Stimulated activated CD8-positive, alpha-beta memory T cell treated with anti-CD3 and anti-CD28 coated beads, Interleukin-2, amount 100 ng/mL, for 48 hours (primary cell): Measurements from ENCODE around the gene IRF8.

Experiments used
- DNase-seq, 2 donors: peaks; one replicate each; pipeline ENCODE4 v3.0.0-alpha.2; 2020; ENCODE audit warnings: low read depth in 2 of 2

Gene IRF8

DNA sequence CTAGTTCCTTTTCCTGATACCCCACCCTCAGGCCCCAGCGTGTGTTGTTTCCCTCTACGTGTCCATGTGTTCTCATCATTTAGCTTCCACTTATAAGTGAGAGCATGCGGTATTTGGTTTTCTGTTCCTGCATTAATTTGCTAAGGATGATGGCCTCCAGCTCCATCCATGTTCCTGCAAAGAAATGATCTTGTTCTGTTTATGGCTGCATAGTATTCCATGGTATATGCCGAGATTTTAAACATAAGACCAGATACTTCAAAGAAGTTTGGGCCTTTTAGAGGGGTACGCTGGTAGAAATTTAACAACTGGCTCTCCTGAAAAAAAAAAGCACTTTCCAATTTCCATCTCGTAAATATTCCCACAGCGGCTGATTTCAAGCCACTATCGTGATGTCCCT is 59.8 kb downstream of the IRF8 start:
- no peak for DNase-seq

DNA sequence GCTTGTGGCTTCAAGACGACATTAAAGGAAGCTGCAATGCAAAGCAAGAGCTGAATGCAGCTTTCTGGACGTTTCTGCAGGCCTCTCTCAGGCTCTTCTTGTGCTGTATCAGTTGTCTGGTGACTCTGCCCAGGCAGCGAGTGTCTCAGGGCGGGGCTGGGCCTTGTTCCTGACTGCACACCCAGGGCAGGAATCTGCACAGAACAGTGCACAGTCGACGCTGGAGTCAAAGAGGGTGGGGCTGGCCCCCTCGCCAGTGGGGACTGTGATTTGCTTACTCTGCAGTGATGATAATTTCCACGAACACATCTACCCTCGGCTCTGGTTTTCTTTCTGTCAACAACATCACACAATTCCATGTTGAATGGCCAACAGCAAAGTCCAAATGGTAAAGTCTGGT is 60.7 kb downstream of the IRF8 start:
- DNase-seq, result no peak

DNA sequence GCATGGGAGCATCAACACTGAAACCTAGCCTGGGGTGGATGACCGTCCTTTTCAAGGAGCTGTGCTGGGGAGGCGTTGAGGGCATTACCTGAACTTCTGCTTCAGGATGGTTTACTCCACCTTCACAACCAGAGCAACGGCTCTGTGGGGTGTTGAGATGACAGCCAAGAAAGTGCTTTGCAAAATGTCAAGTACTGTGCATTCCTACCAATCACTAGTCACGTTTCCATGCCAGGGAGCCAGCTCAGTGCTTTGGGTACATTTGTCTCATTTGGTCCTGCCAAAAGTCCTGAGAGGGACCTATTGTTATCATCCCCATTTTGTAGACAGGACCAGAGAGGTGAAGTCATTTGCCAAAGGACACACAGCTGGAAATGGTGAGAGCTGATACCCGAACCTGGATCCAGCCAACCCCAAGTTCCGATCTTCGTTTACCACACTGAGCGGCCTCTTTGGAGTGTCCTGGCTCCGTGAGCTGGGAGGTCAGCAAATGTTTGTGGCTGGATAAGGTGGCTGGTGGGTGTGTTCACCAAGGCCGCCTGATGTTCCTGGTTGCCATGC is 61.6 kb downstream of the IRF8 start:
- no peak for DNase-seq

DNA sequence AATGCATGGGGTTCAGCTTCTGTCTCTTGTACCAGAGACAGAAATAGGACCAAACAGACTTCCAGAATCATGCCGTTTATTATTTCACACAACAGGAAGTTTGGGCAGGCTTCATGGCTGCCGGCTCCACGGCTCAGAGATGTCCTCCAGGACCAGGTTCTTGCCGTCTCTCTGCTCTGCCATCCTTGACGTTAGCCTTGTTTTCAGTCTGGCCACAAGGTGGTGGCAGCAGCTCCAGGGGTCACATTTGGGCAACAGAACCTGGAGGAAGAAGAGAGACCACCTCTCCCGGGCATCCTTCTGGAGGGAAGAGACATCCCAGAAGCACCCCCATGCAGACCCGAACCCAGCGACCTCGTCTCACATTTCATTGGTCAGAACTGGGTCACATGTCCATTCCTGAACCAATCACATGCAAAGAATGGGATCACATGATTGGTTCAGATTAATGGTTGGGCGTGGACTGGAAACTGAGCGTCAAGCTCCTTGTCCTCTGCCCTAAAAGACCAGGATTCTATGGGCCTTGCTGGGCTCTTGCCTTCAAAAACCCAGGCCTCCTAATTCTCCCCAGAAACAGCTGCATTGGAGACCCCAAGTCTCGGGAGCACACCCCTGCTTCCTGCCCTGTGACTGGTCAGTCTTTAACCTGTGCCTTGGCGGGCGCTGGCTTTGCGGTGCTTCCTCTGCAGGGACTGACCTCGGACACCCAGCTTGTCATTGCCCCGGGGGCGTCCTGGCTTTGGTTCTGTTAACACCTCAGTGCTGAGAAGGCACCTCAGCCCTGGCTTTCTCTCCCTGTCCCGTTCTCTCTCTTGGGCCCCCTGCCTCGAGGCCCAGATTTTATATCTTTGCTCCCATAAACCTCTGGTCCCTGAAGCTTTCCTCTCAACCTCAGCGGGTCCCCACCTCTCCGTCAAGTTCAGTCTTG is 63.3 kb downstream of the IRF8 start:
- no peak for DNase-seq

DNA sequence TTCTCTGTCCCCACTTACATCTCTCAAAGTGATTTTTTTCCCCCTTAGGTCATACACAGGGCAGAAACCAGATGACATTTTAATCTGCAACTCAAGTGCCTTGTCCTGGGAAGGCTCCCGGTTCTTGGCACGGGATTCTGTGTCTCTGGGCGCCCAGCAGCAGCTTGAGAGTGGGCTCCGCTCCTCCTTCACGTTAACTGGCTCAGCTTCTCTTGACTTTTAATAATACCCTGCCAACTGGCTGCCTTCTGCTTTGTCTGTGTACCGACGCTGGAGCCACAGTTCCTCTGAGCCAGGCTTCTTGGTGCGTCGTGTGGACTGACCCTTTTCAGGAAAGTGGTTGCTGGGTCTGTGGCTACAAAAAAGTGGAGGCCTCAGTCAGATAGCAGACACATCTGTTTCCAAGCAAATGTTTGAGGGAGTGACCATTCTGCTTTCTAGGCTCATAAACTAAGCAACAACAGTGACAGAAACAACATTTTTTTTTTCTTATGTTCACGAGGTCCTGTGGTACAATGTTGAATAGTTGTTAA is 64.9 kb downstream of the IRF8 start:
- no peak for DNase-seq

DNA sequence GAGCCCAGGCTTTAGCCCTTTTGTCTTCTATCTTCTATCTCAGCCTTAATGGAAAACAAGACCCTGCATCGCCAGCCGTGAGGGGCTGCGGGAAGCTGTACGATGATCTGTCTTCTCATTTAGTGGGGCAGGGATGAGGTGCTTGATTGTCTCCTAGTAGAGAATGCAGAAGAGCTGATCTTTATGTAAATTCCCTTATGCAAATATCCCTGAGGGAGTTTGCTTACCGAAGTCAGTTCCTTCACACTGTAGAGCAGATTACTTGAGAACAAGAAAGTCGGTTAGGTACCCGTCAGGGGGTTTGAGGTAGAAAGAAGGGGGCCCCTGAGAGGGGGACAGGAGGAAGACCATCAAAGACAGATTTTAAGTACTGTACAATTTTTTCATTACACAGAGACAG is 66.2 kb downstream of the IRF8 start:
- DNase-seq, result no peak

DNA sequence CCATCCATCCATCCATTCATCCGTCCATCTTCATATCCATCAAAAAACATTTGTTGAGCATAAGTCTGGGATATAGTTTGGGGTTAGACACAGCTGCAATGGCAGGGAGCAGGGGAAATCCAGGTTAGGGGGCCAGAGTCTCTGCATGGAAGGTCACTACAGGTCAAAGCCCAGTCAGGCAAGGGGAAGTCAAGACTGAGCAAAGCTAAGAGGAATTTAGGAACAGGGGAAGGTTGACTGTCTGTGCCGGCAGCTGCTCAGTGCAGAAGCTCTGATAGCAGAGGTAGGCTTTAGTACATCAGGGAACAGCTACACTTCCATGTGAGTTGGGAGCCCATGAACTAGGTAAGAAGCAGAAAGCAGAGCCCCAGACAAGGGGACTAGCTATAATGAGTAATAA is 68.1 kb downstream of the IRF8 start:
- no peak for DNase-seq

DNA sequence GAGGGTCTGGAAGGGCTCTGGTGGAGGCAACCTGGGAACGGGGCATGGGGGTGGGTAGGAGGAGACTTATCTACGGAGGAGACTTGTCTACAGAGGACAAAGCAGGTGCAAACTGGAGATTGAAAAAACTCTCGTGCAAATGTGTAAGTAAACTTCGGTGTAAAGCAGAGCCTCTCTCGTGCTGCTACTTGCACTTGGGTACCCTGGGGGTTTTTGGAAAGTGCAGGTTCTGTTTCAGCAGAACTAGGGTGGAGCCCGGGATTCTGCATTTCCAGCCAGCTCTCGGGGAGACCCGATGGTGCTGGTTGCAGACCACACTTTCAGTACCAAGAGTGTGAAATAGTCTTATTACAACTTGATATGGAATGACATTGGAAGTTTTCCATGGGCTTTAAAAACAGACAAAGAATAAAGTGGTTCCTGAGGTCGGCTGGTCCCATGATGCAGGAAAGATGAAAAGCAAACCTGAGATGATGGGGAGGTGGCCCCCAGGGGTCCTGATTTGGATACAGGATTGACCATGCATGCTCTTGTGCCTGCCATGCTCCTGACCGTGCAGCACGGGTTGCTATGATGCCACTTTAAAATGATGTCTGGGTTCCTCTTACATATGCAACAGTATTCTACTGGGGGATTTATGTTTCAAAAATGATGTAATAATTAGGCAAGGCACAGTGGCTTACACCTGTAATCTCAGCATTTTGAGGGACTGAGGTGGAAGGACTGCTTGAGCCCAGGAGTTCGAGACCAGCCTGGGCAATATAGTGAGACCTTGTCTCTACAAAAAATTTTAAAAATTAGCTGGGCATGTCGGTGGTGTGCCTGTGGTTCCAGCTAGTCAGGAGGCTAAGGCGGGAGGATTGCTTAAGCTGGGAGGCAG is 69.3 kb downstream of the IRF8 start:
- DNase-seq, result no peak

DNA sequence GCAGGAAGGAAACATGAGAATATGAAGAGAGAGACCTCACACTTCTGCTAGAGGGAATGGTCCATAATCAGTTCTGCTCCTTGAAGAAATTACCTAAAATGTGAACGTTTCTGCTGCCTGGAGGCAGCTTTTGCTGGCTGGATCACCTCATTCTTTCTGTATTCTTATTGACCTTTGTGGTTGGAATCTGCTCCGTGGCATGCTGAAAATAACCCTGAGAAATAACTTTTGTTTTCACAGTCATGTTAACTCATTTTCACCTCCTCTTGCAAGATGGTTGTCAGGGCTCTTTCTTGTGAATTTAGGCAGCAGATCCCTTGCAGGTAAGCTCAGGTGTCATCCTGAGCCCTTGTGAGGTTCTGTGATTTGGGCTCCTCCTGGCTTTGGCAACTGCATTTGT is 70.2 kb downstream of the IRF8 start:
- no peak for DNase-seq

DNA sequence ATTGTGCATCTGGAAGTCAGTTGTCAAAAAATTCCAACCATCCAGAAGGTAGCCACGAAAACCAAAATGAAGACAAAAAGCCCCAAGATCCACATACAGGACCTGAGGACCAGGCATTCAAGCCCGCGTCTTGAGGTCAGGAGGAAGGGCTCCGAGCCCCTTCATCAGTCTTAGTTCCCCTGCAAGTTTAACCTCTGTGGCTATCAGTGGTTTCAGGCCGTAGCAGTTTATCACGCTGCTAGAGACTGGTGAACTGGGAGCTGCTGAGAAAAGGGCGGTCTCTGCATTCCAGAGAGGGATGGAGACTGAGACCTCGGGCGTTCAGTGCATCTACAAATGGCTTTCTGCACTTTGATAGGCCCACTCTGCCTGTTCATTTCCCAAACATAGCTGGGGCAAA is 70.6 kb downstream of the IRF8 start:
- no peak for DNase-seq

DNA sequence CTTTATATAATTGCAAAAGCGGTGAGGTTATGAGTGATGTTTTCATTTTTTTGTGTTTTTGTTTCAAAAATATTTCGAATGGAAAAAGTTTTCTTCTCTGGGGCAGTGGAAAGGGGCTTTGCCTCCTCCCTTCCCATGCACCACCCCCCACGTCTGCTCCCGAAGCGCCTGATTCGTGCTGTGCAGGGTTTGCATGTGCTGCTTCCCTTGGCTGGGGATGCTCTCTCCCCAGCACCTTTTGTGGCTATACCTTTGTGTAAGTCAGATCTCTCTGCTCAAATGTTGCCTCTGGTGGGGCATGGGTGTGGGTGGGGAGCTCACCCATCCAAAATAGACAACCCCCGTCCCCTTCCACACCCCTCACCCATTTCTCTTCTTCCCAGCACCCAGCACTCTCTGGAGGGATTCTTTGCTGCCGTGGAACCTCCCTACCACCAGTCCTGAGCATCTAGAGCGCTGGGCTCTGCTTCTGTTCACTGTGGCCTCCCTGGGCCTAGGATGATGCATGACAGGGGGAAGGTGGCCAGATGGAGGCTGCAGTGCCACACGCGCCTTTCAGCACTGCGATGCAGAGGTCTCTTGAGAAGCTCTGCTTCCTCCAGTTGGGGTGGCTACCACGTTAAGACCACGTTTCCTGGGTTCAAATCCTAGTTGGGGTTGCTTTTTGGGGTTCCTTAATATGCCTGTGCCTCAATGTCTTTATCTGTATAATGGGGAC is 71.2 kb downstream of the IRF8 start:
- no peak for DNase-seq

DNA sequence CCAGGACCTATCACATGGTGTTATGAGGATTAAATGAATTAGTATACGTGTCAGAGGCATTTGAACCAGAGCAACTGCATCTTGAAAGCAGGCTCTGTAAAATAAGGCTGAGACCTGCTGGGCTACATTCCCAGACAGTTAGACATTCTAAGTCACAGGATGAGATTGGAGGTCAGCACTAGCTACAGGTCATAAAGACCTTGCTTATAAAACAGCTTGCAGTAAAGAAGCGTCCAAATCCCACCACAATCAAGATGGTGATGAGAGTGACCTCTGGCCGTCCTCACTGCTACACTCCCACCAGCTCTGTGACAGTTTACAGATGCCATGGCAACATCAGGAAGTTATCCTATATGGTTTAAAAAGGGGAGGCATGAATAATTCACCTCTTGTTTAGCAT is 71.8 kb downstream of the IRF8 start:
- DNase-seq, result no peak
